Caco-2 (cell line): ENCODE results near the gene LY6G6C. TPM values are rescaled to one million over a fixed set of nuclear protein-coding genes. Genes with fewer than 3 reads are reported as not detected.

Source experiments
- BruUV-seq: library from RNA; stranded (reverse); fragments of 400-500 nt; replicated peaks from 2 replicates; lab custom pipeline; 2021; lab: Mats Ljungman, UMichigan
- CTCF ChIA-PET: fragments of 300-600 bp; sonication (Branson Sonifier 250); formaldehyde crosslinking; loops from one replicate; lab custom pipeline; 2022; ENCODE audit warnings: antibody characterized with exemption; lab: Charles Lee
- POLR2A ChIA-PET: fragments of 300-600 bp; sonication (Branson Sonifier 250); formaldehyde crosslinking; loops from one replicate; lab custom pipeline; 2022; ENCODE audit warnings: antibody characterized with exemption; lab: Charles Lee
- DNase-seq, 2 experiments: peaks; one replicate each; pipeline versions ENCODE4 v3.0.0 to v3.0.0-alpha.2; 2020 to 2022
- H3K27me3 ChIP-seq: replicated peaks from 2 replicates; pipeline ENCODE4 v1.6.0; 2011; ENCODE audit warnings: low read length; ENCODE audit not compliant: control insufficient read depth, insufficient read depth
- H3K36me3 ChIP-seq: 2 replicates; pipeline ENCODE4 v1.5.1; 2011; ENCODE audit warnings: low read length; ENCODE audit not compliant: control insufficient read depth, insufficient read depth
- H3K4me1 ChIP-seq: fragments of 250-450 bp; sonication (Bioruptor Pico); 2 replicates; pipeline ENCODE4 v1.5.1; 2020; ENCODE audit warnings: mild to moderate bottlenecking
- H3K4me3 ChIP-seq: 2 replicates; pipeline ENCODE4 v1.5.1; 2011; ENCODE audit warnings: low read depth, mild to moderate bottlenecking, control low read depth, low read length
- H3K9me3 ChIP-seq: fragments of 250-450 bp; sonication (Bioruptor Pico); 2 replicates; pipeline ENCODE4 v1.5.1; 2020; ENCODE audit warnings: mild to moderate bottlenecking, moderate library complexity
- H3K27ac Mint-ChIP-seq: one replicate; pipeline ENCODE4 v1.8.0; 2022; ENCODE audit warnings: mixed read lengths; ENCODE audit not compliant: unreplicated experiment
- H3K27me3 Mint-ChIP-seq: one replicate; pipeline ENCODE4 v1.8.0; 2022; ENCODE audit warnings: mixed read lengths; ENCODE audit not compliant: insufficient read depth, unreplicated experiment
- H3K36me3 Mint-ChIP-seq: one replicate; pipeline ENCODE4 v1.8.0; 2022; ENCODE audit warnings: mild to moderate bottlenecking, mixed read lengths; ENCODE audit not compliant: insufficient read depth, unreplicated experiment
- H3K4me1 Mint-ChIP-seq: one replicate; pipeline ENCODE4 v1.8.0; 2022; ENCODE audit warnings: low read depth, mixed read lengths; ENCODE audit not compliant: unreplicated experiment
- H3K4me3 Mint-ChIP-seq: one replicate; pipeline ENCODE4 v1.8.0; 2022; ENCODE audit warnings: mild to moderate bottlenecking, moderate library complexity, mixed read lengths; ENCODE audit not compliant: unreplicated experiment
- H3K9me3 Mint-ChIP-seq: one replicate; pipeline ENCODE4 v1.8.0; 2022; ENCODE audit warnings: mixed read lengths; ENCODE audit not compliant: unreplicated experiment
- intact Hi-C: fragments of 100-400 bp; cut with micrococcal nuclease; formaldehyde crosslinking; loops from one replicate; pipeline ENCODE4 v1.10.0; 2022; ENCODE audit not compliant: unreplicated experiment
- total RNA-seq: library from RNA; stranded (reverse); gene quantifications from 2 replicates; pipeline ENCODE4 v1.2.3, GENCODE V29; 2022
- TF ChIP-seq, protein P1 (sequence below), 2 experiments: fragments of 200-600 bp in 1 of 2; IDR thresholded peaks; 1 replicate in 1 of 2; 2 replicates in 1 of 2; pipeline versions ENCODE4 v1.5.1 to v1.8.0; 2011 to 2022; ENCODE audit warnings: antibody characterized with exemption in 1 of 2, control low read depth in 1 of 2, inconsistent platforms in 1 of 2, low read depth in 1 of 2, low read length in 1 of 2, mild to moderate bottlenecking in 1 of 2, moderate library complexity in 1 of 2; ENCODE audit not compliant: insufficient read depth in 1 of 2, severe bottlenecking in 1 of 2, unreplicated experiment in 1 of 2

The LY6G6C gene
- total RNA-seq, 1 experiment from 2014 or later = 0.88 TPM

- POLR2A ChIA-PET = interaction anchor here (0.6 to 3.6 kb wide), 16 partner anchors 11 to 135 kb away, joined by 3 to 32 read pairs (median 3); partner anchors contain the start of genes C6orf47, DDAH2, GPANK1 and HSPA1A
- Histone ChIP-seq H3K4me3 (peak overlapping the region; percentile 69), H3K9me3 (no peaks in the 10 kb centered on the region), H3K36me3 (no peaks in the 10 kb centered on the region), H3K27me3 (no peaks in the 10 kb centered on the region), H3K4me1 (peaks cover 23% of the 10 kb centered on the region)
- peaks cover 51% of the 10 kb centered on the region for H3K36me3 Mint-ChIP-seq
- CTCF ChIA-PET = interaction anchor here (0.6 to 3.8 kb wide), 8 partner anchors 11 to 158 kb away, joined by 3 to 32 read pairs (median 4); partner anchors contain the start of genes DDAH2 and LSM2
- H3K9me3 Mint-ChIP-seq = no peaks in the 10 kb centered on the region
- no peak for DNase-seq
- intact Hi-C loops = no loop called here
- TF ChIP-seq, protein P1, sequence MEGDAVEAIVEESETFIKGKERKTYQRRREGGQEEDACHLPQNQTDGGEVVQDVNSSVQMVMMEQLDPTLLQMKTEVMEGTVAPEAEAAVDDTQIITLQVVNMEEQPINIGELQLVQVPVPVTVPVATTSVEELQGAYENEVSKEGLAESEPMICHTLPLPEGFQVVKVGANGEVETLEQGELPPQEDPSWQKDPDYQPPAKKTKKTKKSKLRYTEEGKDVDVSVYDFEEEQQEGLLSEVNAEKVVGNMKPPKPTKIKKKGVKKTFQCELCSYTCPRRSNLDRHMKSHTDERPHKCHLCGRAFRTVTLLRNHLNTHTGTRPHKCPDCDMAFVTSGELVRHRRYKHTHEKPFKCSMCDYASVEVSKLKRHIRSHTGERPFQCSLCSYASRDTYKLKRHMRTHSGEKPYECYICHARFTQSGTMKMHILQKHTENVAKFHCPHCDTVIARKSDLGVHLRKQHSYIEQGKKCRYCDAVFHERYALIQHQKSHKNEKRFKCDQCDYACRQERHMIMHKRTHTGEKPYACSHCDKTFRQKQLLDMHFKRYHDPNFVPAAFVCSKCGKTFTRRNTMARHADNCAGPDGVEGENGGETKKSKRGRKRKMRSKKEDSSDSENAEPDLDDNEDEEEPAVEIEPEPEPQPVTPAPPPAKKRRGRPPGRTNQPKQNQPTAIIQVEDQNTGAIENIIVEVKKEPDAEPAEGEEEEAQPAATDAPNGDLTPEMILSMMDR (IDR thresholded peaks at IDR 0.05; ENCODE audit: insufficient read depth in 1 of 2, low read depth in 1 of 2, low read length in 1 of 2, severe bottlenecking in 1 of 2, unreplicated experiment in 1 of 2) = no peak
- peaks cover 22% of the 10 kb centered on the region for H3K4me1 Mint-ChIP-seq
- H3K4me3 Mint-ChIP-seq = peak overlapping the region; percentile 95
- H3K27ac Mint-ChIP-seq = peak overlapping the region; percentile 98
- TSS peak; percentile 32 for BruUV-seq
- no peaks in the 10 kb centered on the region for H3K27me3 Mint-ChIP-seq
Measured at GRCh38 chr6:31740397-31741223, 19.1 kb upstream of the LY6G6C start.

DNA sequence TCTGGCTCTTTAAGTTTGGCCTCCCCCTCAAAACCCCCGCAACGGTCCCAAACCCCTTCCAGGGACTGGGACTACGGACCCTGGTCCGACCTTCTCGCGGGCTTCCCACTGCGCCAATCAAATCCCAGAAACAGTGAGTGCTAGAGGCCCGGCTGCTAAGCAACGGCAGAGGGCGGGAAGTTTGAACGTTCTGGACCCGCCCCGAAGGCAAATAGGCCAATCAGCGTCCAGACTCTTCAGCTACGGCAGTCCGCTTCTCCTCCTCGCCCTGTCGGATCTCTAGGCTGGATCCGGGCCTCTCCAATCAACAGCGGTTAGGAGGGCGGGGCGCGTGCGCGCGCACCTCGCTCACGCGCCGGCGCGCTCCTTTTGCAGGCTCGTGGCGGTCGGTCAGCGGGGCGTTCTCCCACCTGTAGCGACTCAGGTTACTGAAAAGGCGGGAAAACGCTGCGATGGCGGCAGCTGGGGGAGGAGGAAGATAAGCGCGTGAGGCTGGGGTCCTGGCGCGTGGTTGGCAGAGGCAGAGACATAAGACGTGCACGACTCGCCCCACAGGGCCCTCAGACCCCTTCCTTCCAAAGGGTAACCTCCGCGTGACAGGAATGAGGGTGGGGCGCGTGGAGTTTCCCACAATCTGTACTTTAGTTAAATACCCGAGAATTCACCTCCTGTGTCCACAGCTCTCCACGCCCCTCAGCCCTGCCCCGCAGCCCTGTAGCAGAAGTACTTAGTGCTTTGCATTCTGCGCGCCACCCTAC is 18.3 kb upstream of the LY6G6C start, which contains the start of gene MSH5:
Gene MSH5 (plus strand): TSS at position 367 of the 758 bp plus-strand sequence. CDS start 462 bp downstream, outside the sequence.
- peak within 1 kb of the TSS; percentile 98 for H3K27ac Mint-ChIP-seq
- peaks cover 54% of the 10 kb centered on the region for H3K36me3 Mint-ChIP-seq
- intact Hi-C loops = loop anchor here (1.0 to 5.0 kb wide), 5 partner anchors 23 to 193 kb away; partner anchors contain the start of genes ABHD16A, ATP6V1G2, CSNK2B and LY6G5B
- CTCF ChIA-PET = interaction anchor here (0.6 to 3.8 kb wide), 11 partner anchors 10 to 141 kb away, joined by 3 to 32 read pairs (median 5); partner anchors contain the start of genes DDAH2, LSM2 and LY6G5C
- Histone ChIP-seq H3K9me3 (no peaks in the 10 kb centered on the region), H3K27me3 (no peaks in the 10 kb centered on the region), H3K4me3 (peak within 1 kb of the TSS; percentile 69), H3K36me3 (no peaks in the 10 kb centered on the region), H3K4me1 (peaks cover 23% of the 10 kb centered on the region)
- POLR2A ChIA-PET = interaction anchor here (0.5 to 3.6 kb wide), 16 partner anchors 10 to 1231 kb away, joined by 3 to 59 read pairs (median 10); partner anchors contain the start of genes C6orf47, DDAH2, GPANK1 and HSPA1A
- H3K4me3 Mint-ChIP-seq = peak within 1 kb of the TSS; percentile 95
- no peaks in the 10 kb centered on the region for H3K27me3 Mint-ChIP-seq
- no TSS peak for BruUV-seq
- H3K4me1 Mint-ChIP-seq = peaks cover 22% of the 10 kb centered on the region
- H3K9me3 Mint-ChIP-seq = no peaks in the 10 kb centered on the region
- TF ChIP-seq, protein P1 (IDR thresholded peaks at IDR 0.05; ENCODE audit: insufficient read depth in 1 of 2, low read depth in 1 of 2, low read length in 1 of 2, severe bottlenecking in 1 of 2, unreplicated experiment in 1 of 2) = no peak
- DNase-seq = peak; percentile 99
